Smooth muscle cell (in vitro differentiated cells): ENCODE results near the gene OR2H2. TPM values are rescaled to one million over a fixed set of nuclear protein-coding genes. Genes with fewer than 3 reads are reported as not detected.

Experiments used
- DNase-seq: peaks from one replicate; lab custom pipeline; 2025; ENCODE audit not compliant: unreplicated experiment; lab: John Stamatoyannopoulos, UW
- H2AFZ ChIP-seq: fragments of 200-600 bp; sonication (generic); 2 replicates; pipeline ENCODE4 v1.6.0; 2016; ENCODE audit warnings: antibody characterized with exemption, low read depth, mild to moderate bottlenecking
- H3F3A ChIP-seq: fragments of 200-600 bp; sonication (generic); 2 replicates; pipeline ENCODE4 v1.6.0; 2017; ENCODE audit warnings: antibody characterized with exemption, low read depth
- H3K27ac ChIP-seq: fragments of 200-600 bp; sonication (generic); 2 replicates; pipeline ENCODE4 v1.5.1; 2016; ENCODE audit warnings: low read depth, mild to moderate bottlenecking
- H3K27me3 ChIP-seq: fragments of 200-600 bp; sonication (generic); 2 replicates; pipeline ENCODE4 v1.6.1; 2016; ENCODE audit warnings: low read depth, mild to moderate bottlenecking
- H3K36me3 ChIP-seq: fragments of 200-600 bp; sonication (generic); 2 replicates; pipeline ENCODE4 v1.5.1; 2016; ENCODE audit warnings: low read depth
- H3K4me1 ChIP-seq: fragments of 200-600 bp; sonication (generic); 2 replicates; pipeline ENCODE4 v1.5.1; 2016; ENCODE audit warnings: low read depth
- H3K4me2 ChIP-seq: fragments of 200-600 bp; sonication (generic); 2 replicates; pipeline ENCODE4 v1.6.0; 2016; ENCODE audit warnings: mild to moderate bottlenecking
- H3K4me3 ChIP-seq: fragments of 200-600 bp; sonication (generic); 2 replicates; pipeline ENCODE4 v1.5.1; 2016; ENCODE audit warnings: mild to moderate bottlenecking
- H3K79me2 ChIP-seq: fragments of 200-600 bp; sonication (generic); 2 replicates; pipeline ENCODE4 v1.6.0; 2016; ENCODE audit warnings: low read depth, mild to moderate bottlenecking
- H3K9ac ChIP-seq: fragments of 200-600 bp; sonication (generic); 2 replicates; pipeline ENCODE4 v1.6.0; 2016; ENCODE audit warnings: low read depth
- H3K9me3 ChIP-seq: fragments of 200-600 bp; sonication (generic); replicated peaks from 2 replicates; pipeline ENCODE4 v1.5.1; 2016; ENCODE audit warnings: low read depth
- H4K20me1 ChIP-seq: fragments of 200-600 bp; sonication (generic); 2 replicates; pipeline ENCODE4 v1.6.0; 2016; ENCODE audit warnings: low read depth
- WGBS: methylation state at CpG from one replicate; pipeline ENCODE4 v1.1.7; 2016; ENCODE audit warnings: low lambda C conversion rate; 5-methylcytosine and 5-hydroxymethylcytosine counted together
- polyA plus RNA-seq: library from polyadenylated mRNA; unstranded; fragments of >200 nt; fragmentation: Nextera tagmentation; extraction: Ambion mirVana; gene quantifications from 2 replicates; pipeline ENCODE4 v1.2.1, GENCODE V29; 2016
- small RNA-seq: library from RNA; depleted of rRNA; stranded (forward); fragments of <200 nt; gene quantifications from one replicate; pipeline ENCODE3, GENCODE V24; 2014
- total RNA-seq: library from RNA; depleted of rRNA; stranded (reverse); fragments of >200 nt; gene quantifications from 2 replicates; pipeline ENCODE4 v1.2.3, GENCODE V29; 2014
- TF ChIP-seq, protein P1 (sequence below): fragments of 200-600 bp; sonication (generic); IDR thresholded peaks from 2 replicates; pipeline ENCODE4 v1.5.1; 2017; ENCODE audit warnings: borderline replicate concordance, mild to moderate bottlenecking, antibody characterized with exemption; ENCODE audit not compliant: insufficient read depth, poor library complexity, severe bottlenecking

OR2H2 gene
- total and polyA plus RNA-seq, 2 experiments from 2014 or later = not detected

GRCh38 chr6:29637247-29637646 is 52.3 kb downstream of the OR2H2 start:
- Histone ChIP-seq H3K27ac (no peak overlapping the region), H3K9me3 (no peaks in the 10 kb centered on the region), H3F3A (no peaks in the 10 kb centered on the region), H2AFZ (no peak overlapping the region), H3K79me2 (no peaks in the 10 kb centered on the region), H3K4me1 (no peaks in the 10 kb centered on the region), H3K4me3 (no peak overlapping the region), H3K4me2 (no peak overlapping the region), H4K20me1 (no peaks in the 10 kb centered on the region), H3K9ac (no peak overlapping the region), H3K36me3 (no peaks in the 10 kb centered on the region), H3K27me3 (no peaks in the 10 kb centered on the region)
- TF ChIP-seq, protein P1, sequence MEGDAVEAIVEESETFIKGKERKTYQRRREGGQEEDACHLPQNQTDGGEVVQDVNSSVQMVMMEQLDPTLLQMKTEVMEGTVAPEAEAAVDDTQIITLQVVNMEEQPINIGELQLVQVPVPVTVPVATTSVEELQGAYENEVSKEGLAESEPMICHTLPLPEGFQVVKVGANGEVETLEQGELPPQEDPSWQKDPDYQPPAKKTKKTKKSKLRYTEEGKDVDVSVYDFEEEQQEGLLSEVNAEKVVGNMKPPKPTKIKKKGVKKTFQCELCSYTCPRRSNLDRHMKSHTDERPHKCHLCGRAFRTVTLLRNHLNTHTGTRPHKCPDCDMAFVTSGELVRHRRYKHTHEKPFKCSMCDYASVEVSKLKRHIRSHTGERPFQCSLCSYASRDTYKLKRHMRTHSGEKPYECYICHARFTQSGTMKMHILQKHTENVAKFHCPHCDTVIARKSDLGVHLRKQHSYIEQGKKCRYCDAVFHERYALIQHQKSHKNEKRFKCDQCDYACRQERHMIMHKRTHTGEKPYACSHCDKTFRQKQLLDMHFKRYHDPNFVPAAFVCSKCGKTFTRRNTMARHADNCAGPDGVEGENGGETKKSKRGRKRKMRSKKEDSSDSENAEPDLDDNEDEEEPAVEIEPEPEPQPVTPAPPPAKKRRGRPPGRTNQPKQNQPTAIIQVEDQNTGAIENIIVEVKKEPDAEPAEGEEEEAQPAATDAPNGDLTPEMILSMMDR = no peak
- 96% methylated on average over 9 of the region's 9 CpGs for WGBS
- no peak for DNase-seq

Small RNA genes lying within 50 kb of the gene (small RNA-seq; reads per million reads assigned to genes)
- 0.13 reads per million for gene SNORD32B
- 3.2 reads per million, percentile 54 among the genes with 10 or more reads in this experiment for gene SUMO2P1
- gene TMEM183AP1 = 0.11 reads per million

Other genes with a start within 250 kb of the OR2H2 start
- not detected in 2 replicates for gene OR5V1, start 216.3 kb upstream of the OR2H2 start, total RNA-seq
- not detected in 2 replicates for gene OR5V1, start 216.3 kb upstream of the OR2H2 start, polyA plus RNA-seq
- gene OR12D3, start 209.8 kb upstream of the OR2H2 start, total RNA-seq = not detected in 2 replicates
- gene OR12D3, start 209.8 kb upstream of the OR2H2 start, polyA plus RNA-seq = not detected in 2 replicates
- gene OR12D2, start 189.5 kb upstream of the OR2H2 start, total RNA-seq = not detected in 2 replicates
- gene OR12D2, start 189.5 kb upstream of the OR2H2 start, polyA plus RNA-seq = not detected in 2 replicates
- not detected in 2 replicates for gene OR12D1, start 170.2 kb upstream of the OR2H2 start, total RNA-seq
- gene OR12D1, start 170.2 kb upstream of the OR2H2 start, polyA plus RNA-seq = not detected in 2 replicates
- not detected in 2 replicates for gene OR10C1, start 145.8 kb upstream of the OR2H2 start, total RNA-seq
- not detected in 2 replicates for gene OR10C1, start 145.8 kb upstream of the OR2H2 start, polyA plus RNA-seq
- gene OR11A1, start 128.1 kb upstream of the OR2H2 start, total RNA-seq = not detected in 2 replicates
- not detected in 2 replicates for gene OR11A1, start 128.1 kb upstream of the OR2H2 start, polyA plus RNA-seq
- gene OR2H1, start 128.0 kb upstream of the OR2H2 start, total RNA-seq = not detected in 2 replicates
- gene OR2H1, start 128.0 kb upstream of the OR2H2 start, polyA plus RNA-seq = not detected in 2 replicates
- gene MAS1L, start 97.2 kb upstream of the OR2H2 start, total RNA-seq = not detected in 2 replicates
- gene MAS1L, start 97.2 kb upstream of the OR2H2 start, polyA plus RNA-seq = not detected in 2 replicates
- gene UBD, start 25.4 kb upstream of the OR2H2 start, total RNA-seq = not detected in 2 replicates
- gene UBD, start 25.4 kb upstream of the OR2H2 start, polyA plus RNA-seq = 0.38 and 0.60 TPM in 2 replicates
- 26.0 and 43.9 TPM in 2 replicates for gene GABBR1, start 48.1 kb downstream of the OR2H2 start, total RNA-seq
- gene GABBR1, start 48.1 kb downstream of the OR2H2 start, polyA plus RNA-seq = 13.2 and 24.0 TPM in 2 replicates
- not detected in 2 replicates for gene MOG, start 72.0 kb downstream of the OR2H2 start, total RNA-seq
- not detected in 2 replicates for gene MOG, start 72.0 kb downstream of the OR2H2 start, polyA plus RNA-seq
- gene ZFP57, start 96.0 kb downstream of the OR2H2 start, total RNA-seq = not detected in 2 replicates
- 0.38 TPM in 1 of 2 replicates, not detected in the other for gene ZFP57, start 96.0 kb downstream of the OR2H2 start, polyA plus RNA-seq
- gene HLA-F, start 138.3 kb downstream of the OR2H2 start, total RNA-seq = 2.7 and 6.9 TPM in 2 replicates
- gene HLA-F, start 138.3 kb downstream of the OR2H2 start, polyA plus RNA-seq = 5.6 and 7.0 TPM in 2 replicates
- 0.22 and 0.36 TPM in 2 replicates for gene HLA-G, start 242.7 kb downstream of the OR2H2 start, total RNA-seq
- gene HLA-G, start 242.7 kb downstream of the OR2H2 start, polyA plus RNA-seq = 1.7 and 3.5 TPM in 2 replicates